Measurements from ENCODE around the gene JMJD1C.

JMJD1C gene

DNA sequence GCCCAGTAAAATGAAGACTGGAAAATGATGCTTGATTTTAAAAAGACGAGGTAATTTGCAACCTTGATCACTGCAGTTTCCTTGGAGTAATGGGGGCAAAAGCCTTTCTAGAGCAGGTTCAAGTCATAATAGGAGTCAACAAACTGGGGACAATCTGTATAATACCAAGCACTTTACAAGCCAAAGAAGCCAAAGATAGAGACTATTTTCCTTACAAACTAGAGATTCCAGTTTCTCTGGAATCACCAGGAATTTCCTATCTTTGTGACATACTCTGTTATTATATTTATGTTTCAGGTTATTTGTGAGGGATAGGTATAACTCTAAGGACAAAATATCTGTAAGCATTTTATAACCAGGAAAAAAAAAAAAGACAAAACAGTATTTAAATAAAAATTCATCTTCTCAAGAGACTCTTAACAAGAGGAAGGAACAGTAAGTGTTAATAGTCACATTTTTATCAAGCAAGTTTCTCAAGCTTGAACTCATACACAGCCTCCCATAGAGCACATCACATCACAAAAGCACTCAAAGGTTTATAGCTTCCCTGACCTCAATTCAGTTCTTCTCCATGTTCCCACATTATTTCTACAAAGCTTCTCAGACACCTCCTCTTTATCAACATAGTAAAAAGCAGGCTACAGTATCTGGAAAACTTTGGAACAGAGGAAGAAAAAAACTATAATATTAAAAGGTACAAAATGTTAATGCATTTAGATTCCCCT is 18.9 kb downstream of the JMJD1C start:
- Histone ChIP-seq H3K9ac (ENCODE audit: insufficient read length, low read depth) (no peak overlapping the region), H3K4me1 (ENCODE audit: insufficient read depth, insufficient read length) (no peaks in the 10 kb centered on the region), H3K4me3 (ENCODE audit: insufficient read length, low read depth) (no peak overlapping the region), H3K9me3 (ENCODE audit: insufficient read depth, low read length) (no peaks in the 10 kb centered on the region), H3K27me3 (ENCODE audit: insufficient read depth, insufficient read length) (no peaks in the 10 kb centered on the region), H3K36me3 (ENCODE audit: insufficient read depth, insufficient read length, low read length) (no peaks in the 10 kb centered on the region)
- DNase-seq (ENCODE audit: low read depth, low spot score), result no peak
- TF ChIP-seq SUZ12 (IDR thresholded peaks at IDR 0.05; ENCODE audit: extremely low read depth, insufficient read depth, insufficient read length) (no peak), YY1 (IDR thresholded peaks at IDR 0.05; ENCODE audit: insufficient read depth, insufficient read length) (no peak), ZNF274 (IDR thresholded peaks at IDR 0.05; ENCODE audit: low read depth, low read length) (no peak)

DNA sequence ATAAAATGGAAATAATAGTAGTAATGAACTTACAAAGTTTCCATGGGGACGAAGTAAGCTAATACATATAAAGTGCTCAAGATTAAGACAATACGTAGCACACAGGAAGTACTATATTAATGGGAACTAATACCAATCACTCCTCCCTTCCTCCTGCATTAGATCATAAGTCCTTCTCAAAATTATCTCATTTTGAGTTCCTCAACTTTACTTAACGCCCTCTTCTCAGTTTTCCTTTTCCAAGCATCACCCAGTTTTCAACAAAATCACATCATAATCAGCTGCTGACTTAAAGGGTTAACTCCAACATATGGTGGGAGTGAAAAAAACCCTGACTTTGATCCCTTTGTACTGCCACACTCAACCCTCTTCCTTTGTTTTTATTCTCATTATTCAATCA is 24.4 kb downstream of the JMJD1C start:
- TF ChIP-seq ZNF274 (IDR thresholded peaks at IDR 0.05; ENCODE audit: low read depth, low read length) (no peak), SUZ12 (IDR thresholded peaks at IDR 0.05; ENCODE audit: extremely low read depth, insufficient read depth, insufficient read length) (no peak), YY1 (IDR thresholded peaks at IDR 0.05; ENCODE audit: insufficient read depth, insufficient read length) (no peak)
- no peak for DNase-seq (ENCODE audit: low read depth, low spot score)
- Histone ChIP-seq H3K9ac (ENCODE audit: insufficient read length, low read depth) (no peak overlapping the region), H3K36me3 (ENCODE audit: insufficient read depth, insufficient read length, low read length) (no peaks in the 10 kb centered on the region), H3K4me3 (ENCODE audit: insufficient read length, low read depth) (no peak overlapping the region), H3K4me1 (ENCODE audit: insufficient read depth, insufficient read length) (no peaks in the 10 kb centered on the region), H3K27me3 (ENCODE audit: insufficient read depth, insufficient read length) (no peaks in the 10 kb centered on the region), H3K9me3 (ENCODE audit: insufficient read depth, low read length) (no peaks in the 10 kb centered on the region)

DNA sequence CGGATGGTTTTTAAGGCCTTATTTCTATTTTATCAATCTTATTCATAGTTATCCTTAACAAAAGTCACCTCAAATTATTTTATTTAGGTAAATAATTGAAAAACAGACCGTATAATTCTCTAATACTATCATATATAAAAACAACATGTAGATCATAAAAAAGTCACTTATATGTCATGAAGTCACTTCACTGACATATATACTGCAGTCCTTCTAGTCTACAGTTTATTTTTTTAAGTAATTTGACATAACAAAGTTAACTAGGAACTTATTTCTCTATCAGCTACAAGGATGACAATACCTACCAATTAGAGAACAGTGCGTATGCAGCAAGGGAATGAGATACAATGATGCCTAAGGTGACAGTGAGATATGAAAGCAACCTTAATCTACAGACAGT is 26.2 kb downstream of the JMJD1C start:
- no peak for TF ChIP-seq ZNF274 (IDR thresholded peaks at IDR 0.05; ENCODE audit: low read depth, low read length)
- TF ChIP-seq SUZ12 (IDR thresholded peaks at IDR 0.05; ENCODE audit: extremely low read depth, insufficient read depth, insufficient read length), result no peak
- no peak for TF ChIP-seq YY1 (IDR thresholded peaks at IDR 0.05; ENCODE audit: insufficient read depth, insufficient read length)
- no peaks in the 10 kb centered on the region for H3K36me3 ChIP-seq (ENCODE audit: insufficient read depth, insufficient read length, low read length)
- H3K4me3 ChIP-seq (ENCODE audit: insufficient read length, low read depth), result no peak overlapping the region
- H3K9ac ChIP-seq (ENCODE audit: insufficient read length, low read depth), result no peak overlapping the region
- DNase-seq (ENCODE audit: low read depth, low spot score), result no peak
- H3K9me3 ChIP-seq (ENCODE audit: insufficient read depth, low read length), result no peaks in the 10 kb centered on the region
- no peaks in the 10 kb centered on the region for H3K27me3 ChIP-seq (ENCODE audit: insufficient read depth, insufficient read length)
- no peaks in the 10 kb centered on the region for H3K4me1 ChIP-seq (ENCODE audit: insufficient read depth, insufficient read length)

DNA sequence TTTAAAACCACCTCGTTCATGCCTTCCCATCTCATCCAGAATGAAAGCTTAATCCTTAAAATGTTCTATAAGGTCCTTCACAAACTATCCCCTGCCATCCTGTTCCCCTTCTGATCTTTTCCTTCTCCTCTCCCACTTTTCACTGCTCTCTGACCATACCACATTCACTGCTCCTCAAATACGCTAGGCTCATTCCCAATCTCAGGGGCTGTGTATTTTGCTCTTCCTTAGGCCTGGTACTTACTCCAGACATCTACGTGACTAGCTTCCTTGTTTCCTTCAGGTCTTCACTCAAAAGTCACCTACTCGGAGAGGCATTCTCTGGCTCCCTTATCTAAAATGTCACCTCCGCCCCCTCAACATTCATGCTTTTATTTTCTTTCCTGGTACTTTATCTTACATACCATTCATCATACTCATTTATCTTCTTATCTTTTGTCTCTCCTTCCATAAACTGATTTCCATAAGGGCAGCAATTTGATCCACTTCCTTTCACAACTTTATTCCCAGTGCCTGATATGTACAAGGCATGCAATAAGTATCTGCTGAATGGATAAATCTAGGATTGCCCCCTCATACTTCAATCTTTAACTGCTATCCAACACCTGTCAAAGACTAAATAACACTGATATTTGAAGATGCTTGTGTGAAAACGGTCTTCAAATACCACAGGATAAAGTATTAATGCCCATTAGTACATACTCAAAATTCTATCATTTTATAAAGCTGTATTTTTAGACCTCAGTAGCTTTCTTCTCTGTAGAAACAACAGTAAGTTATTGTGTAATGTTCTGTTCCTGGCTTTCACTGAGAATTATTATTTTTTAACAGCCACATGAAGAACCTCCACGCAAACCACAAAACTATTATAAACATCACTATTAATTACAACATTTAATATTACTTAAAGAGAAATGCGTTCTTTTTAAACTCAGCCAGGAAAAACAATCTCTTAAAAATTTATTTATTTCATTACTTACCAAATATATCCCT is 27.0 kb downstream of the JMJD1C start:
- Histone ChIP-seq H3K4me3 (ENCODE audit: insufficient read length, low read depth) (no peak overlapping the region), H3K9me3 (ENCODE audit: insufficient read depth, low read length) (no peaks in the 10 kb centered on the region), H3K9ac (ENCODE audit: insufficient read length, low read depth) (no peak overlapping the region), H3K36me3 (ENCODE audit: insufficient read depth, insufficient read length, low read length) (no peaks in the 10 kb centered on the region), H3K27me3 (ENCODE audit: insufficient read depth, insufficient read length) (no peaks in the 10 kb centered on the region), H3K4me1 (ENCODE audit: insufficient read depth, insufficient read length) (no peaks in the 10 kb centered on the region)
- DNase-seq (ENCODE audit: low read depth, low spot score), result no peak
- no peak for TF ChIP-seq ZNF274 (IDR thresholded peaks at IDR 0.05; ENCODE audit: low read depth, low read length)
- TF ChIP-seq YY1 (IDR thresholded peaks at IDR 0.05; ENCODE audit: insufficient read depth, insufficient read length), result no peak
- TF ChIP-seq SUZ12 (IDR thresholded peaks at IDR 0.05; ENCODE audit: extremely low read depth, insufficient read depth, insufficient read length), result no peak

DNA sequence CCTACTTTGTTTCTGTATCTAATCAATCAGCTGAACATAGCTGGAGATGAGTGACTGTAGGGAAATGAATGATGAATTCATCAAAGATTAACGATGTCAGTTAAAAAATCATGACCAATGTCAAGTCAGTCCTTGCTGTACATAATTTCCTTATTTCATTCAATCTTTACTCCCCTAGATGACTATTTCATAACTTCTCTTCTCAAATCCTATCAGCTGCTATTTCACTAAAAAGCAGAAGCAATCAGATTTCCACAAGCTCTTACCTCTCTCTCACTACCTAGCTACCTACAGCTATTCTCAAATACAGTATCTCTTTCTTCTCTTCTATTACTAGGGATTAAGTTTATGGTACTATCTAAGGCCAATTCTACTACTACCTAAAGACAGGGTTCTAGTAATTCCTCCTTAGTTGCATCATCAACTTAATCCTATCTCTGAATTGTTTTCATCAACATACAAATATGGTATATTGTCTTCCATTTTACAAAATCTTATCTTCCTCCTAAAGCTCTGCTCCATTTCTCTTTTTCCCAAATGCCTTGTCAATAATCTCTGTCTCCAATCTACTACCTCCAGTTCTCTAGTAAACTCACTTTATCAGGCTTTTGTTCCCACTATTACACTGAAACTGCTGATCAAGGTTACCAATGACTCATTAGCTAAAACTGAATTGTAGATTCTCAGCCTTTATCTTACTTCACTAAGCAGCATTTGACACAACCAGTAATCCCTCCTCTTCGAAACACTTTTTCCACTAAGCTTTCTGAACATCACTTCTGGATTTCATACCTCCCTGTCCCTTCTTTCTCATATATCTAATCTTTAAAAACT is 28.4 kb downstream of the JMJD1C start:
- H3K4me1 ChIP-seq (ENCODE audit: insufficient read depth, insufficient read length), result no peaks in the 10 kb centered on the region

DNA sequence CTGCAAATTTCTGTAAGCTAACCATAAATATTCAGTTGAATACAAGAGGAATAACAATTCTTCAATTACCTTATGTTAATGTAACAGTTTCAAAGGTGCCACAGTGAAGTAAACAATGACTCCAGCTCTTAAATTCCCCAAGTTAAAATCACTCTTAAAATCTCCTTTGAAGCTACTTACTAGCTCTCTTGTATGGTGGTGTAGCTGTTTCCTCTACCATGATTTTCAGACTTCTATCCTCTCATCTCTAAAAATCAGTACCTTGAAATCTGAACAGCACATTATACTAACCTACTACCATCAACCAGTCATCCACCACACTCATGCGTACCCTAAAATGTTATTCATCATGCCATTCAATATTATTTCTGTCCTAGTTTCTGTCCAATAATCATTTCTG is 29.6 kb downstream of the JMJD1C start:
- no peak for DNase-seq (ENCODE audit: low read depth, low spot score)
- no peaks in the 10 kb centered on the region for H3K36me3 ChIP-seq (ENCODE audit: insufficient read depth, insufficient read length, low read length)
- no peak overlapping the region for H3K4me3 ChIP-seq (ENCODE audit: insufficient read length, low read depth)
- H3K9me3 ChIP-seq (ENCODE audit: insufficient read depth, low read length), result no peaks in the 10 kb centered on the region
- no peak for TF ChIP-seq YY1 (IDR thresholded peaks at IDR 0.05; ENCODE audit: insufficient read depth, insufficient read length)
- TF ChIP-seq ZNF274 (IDR thresholded peaks at IDR 0.05; ENCODE audit: low read depth, low read length), result no peak
- no peak for TF ChIP-seq SUZ12 (IDR thresholded peaks at IDR 0.05; ENCODE audit: extremely low read depth, insufficient read depth, insufficient read length)
- H3K4me1 ChIP-seq (ENCODE audit: insufficient read depth, insufficient read length), result no peaks in the 10 kb centered on the region
- no peak overlapping the region for H3K9ac ChIP-seq (ENCODE audit: insufficient read length, low read depth)
- no peaks in the 10 kb centered on the region for H3K27me3 ChIP-seq (ENCODE audit: insufficient read depth, insufficient read length)

More for the DNA sequence above, 28.4 kb downstream of the JMJD1C start:
- no peaks in the 10 kb centered on the region for H3K36me3 ChIP-seq (ENCODE audit: insufficient read depth, insufficient read length, low read length)
- TF ChIP-seq ZNF274 (IDR thresholded peaks at IDR 0.05; ENCODE audit: low read depth, low read length) (no peak), YY1 (IDR thresholded peaks at IDR 0.05; ENCODE audit: insufficient read depth, insufficient read length) (no peak), SUZ12 (IDR thresholded peaks at IDR 0.05; ENCODE audit: extremely low read depth, insufficient read depth, insufficient read length) (no peak)
- no peak overlapping the region for H3K9ac ChIP-seq (ENCODE audit: insufficient read length, low read depth)
- no peak for DNase-seq (ENCODE audit: low read depth, low spot score)
- H3K27me3 ChIP-seq (ENCODE audit: insufficient read depth, insufficient read length), result no peaks in the 10 kb centered on the region
- H3K4me3 ChIP-seq (ENCODE audit: insufficient read length, low read depth), result no peak overlapping the region
- H3K9me3 ChIP-seq (ENCODE audit: insufficient read depth, low read length), result no peaks in the 10 kb centered on the region

Measured in NT2/D1 (cell line).